ENCODE results near the gene CXXC5. TPM values are rescaled to one million over a fixed set of nuclear protein-coding genes. Genes with fewer than 3 reads are reported as not detected.
A peak's percentile ranks its signal among the peaks of the same experiment; 100 is the strongest.

CXXC5 gene
- total and polyA plus RNA-seq, 9 of the 15 experiments (the other 6 are each of a cell fraction or from before 2014, with no cell fraction given): 1.9 to 123 (median 45.8) TPM

GRCh38 chr5:139676951-139677735 is 29.0 kb downstream of the CXXC5 start:
- no peak overlapping the region for H3K27ac ChIP-seq (ENCODE audit: extremely low read depth, low read depth, low read length)

More at GRCh38 chr5:139676951-139677735, 29.0 kb downstream of the CXXC5 start:
- no TSS peak for BruUV-seq (replicated peaks)
- in situ Hi-C loops (cut with MboI) (no loop called here), intact Hi-C loops (cut with micrococcal nuclease) (no loop called here)
- Histone ChIP-seq H3K9ac (ENCODE audit: insufficient read depth in 1 of 2, low read depth in 2 of 2, low read length in 2 of 2) (peak overlapping the region in 1 of 2 experiments; percentile 66; a peak in 1 of 4 replicates), H3K27me3 (ENCODE audit: control insufficient read depth in 2 of 2, insufficient read depth in 2 of 2, low read length in 2 of 2) (no peaks in the 10 kb centered on the region), H3K4me2 (ENCODE audit: insufficient read depth, low read length) (no peak overlapping the region), H2AFZ (ENCODE audit: low read depth, low read length) (no peak overlapping the region), H3K4me3 (no peak overlapping the region), H3K79me2 (ENCODE audit: control insufficient read depth, insufficient read depth, low read length) (peaks cover 89% of the 10 kb centered on the region), H3K9me3 (replicated peaks; ENCODE audit: control insufficient read depth, insufficient read depth, low read depth, low read length) (no peaks in the 10 kb centered on the region), H3K4me1 (replicated peaks in 1 of 2; ENCODE audit: control insufficient read depth in 2 of 2, insufficient read depth in 2 of 2, low read length in 2 of 2) (peaks cover 26 to 60% of the 10 kb centered on the region in 2 experiments; a peak in 4 of 5 replicates), H3K9me1 (ENCODE audit: control insufficient read depth, insufficient read depth, low read length) (peaks cover 3% of the 10 kb centered on the region), H4K20me1 (replicated peaks; ENCODE audit: control insufficient read depth, insufficient read depth, low read length) (peaks cover 48% of the 10 kb centered on the region), H3K36me3 (ENCODE audit: control insufficient read depth, insufficient read depth, low read length) (peaks cover 60% of the 10 kb centered on the region; the same call in 2 of the 3 replicates)
- CTCF ChIA-PET (ENCODE audit: low intra/inter-chr PET ratio): no interaction called here
- WGBS (ENCODE audit: insufficient coverage, low coverage, missing lambda C conversion rate): 86% methylated on average over 19 of the region's 29 CpGs
- no peak for FAIRE-seq
- no peak for DNase-seq (ENCODE audit: extremely low read depth in 1 of 4, low spot score in 3 of 4)
- TF ChIP-seq RBM14 (IDR thresholded peaks at IDR 0.05; ENCODE audit: borderline replicate concordance, insufficient read depth, low read depth, low read length) (no peak), ZBTB33 (CRISPR knock-in tag; IDR thresholded peaks at IDR 0.05) (peak; percentile 91), RBM25 (IDR thresholded peaks at IDR 0.05; ENCODE audit: low read depth, low read length, severe bottlenecking) (no peak), ZNF263 (CRISPR knock-in tag; IDR thresholded peaks at IDR 0.05; ENCODE audit: borderline replicate concordance) (peak; percentile 22; the same call in 1 of the 2 replicates)
- no peak for ATAC-seq
- POLR2A ChIA-PET: interaction anchor here (0.7 to 1.5 kb wide), 9 partner anchors 8 to 71 kb away, joined by 3 to 5 read pairs (median 3); no protein-coding TSS in a partner anchor

Data from K562 (cell line).